ENCODE data around the gene FMOD.

The FMOD gene

GRCh38 chr1:203351037-203351625 lies at the start of gene FMOD:
TSS of gene FMOD (minus strand) at chr1:203351122. CDS start at chr1:203348270, 2,852 bp downstream.
- Histone ChIP-seq H2AFZ (ENCODE audit: low read depth, low read length) (no peak within 1 kb of the TSS), H3K27me3 (ENCODE audit: insufficient read depth, low read length) (peaks cover 24% of the 10 kb centered on the region), H3K4me1 (ENCODE audit: insufficient read depth, low read length) (no peaks in the 10 kb centered on the region), H3K4me3 (ENCODE audit: low read length) (no peak within 1 kb of the TSS), H3K9me3 (ENCODE audit: low read length) (no peaks in the 10 kb centered on the region), H3K36me3 (ENCODE audit: insufficient read depth, low read length) (no peaks in the 10 kb centered on the region)

DNA sequence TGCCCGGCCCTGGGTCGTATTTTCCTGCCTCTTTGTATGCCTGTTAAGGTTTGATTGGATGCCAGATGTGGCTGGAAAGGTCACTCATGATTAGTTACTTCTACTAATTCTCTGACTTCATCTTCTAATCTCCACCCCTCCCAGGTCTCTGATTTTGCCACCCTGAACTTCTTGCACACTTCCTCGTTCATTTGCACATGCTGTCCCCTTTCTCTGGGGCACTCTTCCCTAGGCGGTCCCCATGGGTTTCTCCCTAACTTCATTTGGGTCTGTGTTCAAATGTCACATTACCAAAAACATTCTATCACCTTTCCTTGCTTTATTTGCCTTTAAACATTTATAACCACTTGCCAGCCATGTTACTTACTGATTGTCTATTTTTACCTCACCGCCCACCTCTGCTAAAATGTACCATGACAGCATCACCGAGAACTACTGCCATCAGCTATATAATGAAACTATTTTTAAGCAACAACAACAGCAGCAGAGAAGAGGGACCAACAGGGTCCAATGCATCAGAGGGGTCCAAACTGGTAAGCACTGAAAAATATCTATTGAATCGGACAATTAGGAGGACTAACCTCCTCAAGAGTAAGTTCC lies 45.8 kb upstream of the FMOD start:
- Histone ChIP-seq H3K36me3 (ENCODE audit: insufficient read depth, low read length) (no peaks in the 10 kb centered on the region), H3K4me1 (ENCODE audit: insufficient read depth, low read length) (no peaks in the 10 kb centered on the region), H2AFZ (ENCODE audit: low read depth, low read length) (no peak overlapping the region), H3K27me3 (ENCODE audit: insufficient read depth, low read length) (no peaks in the 10 kb centered on the region), H3K9me3 (ENCODE audit: low read length) (no peaks in the 10 kb centered on the region), H3K4me3 (ENCODE audit: low read length) (no peak overlapping the region)

- H3K4me3 ChIP-seq (ENCODE audit: low read length) = no peak overlapping the region
- H3K27me3 ChIP-seq (ENCODE audit: insufficient read depth, low read length) = no peaks in the 10 kb centered on the region
- H3K4me1 ChIP-seq (ENCODE audit: insufficient read depth, low read length) = no peaks in the 10 kb centered on the region
- H3K9me3 ChIP-seq (ENCODE audit: low read length) = no peaks in the 10 kb centered on the region
- no peaks in the 10 kb centered on the region for H3K36me3 ChIP-seq (ENCODE audit: insufficient read depth, low read length)
- no peak overlapping the region for H2AFZ ChIP-seq (ENCODE audit: low read depth, low read length)
Observed at GRCh38 chr1:203395751-203396150, 44.8 kb upstream of the FMOD start.

DNA sequence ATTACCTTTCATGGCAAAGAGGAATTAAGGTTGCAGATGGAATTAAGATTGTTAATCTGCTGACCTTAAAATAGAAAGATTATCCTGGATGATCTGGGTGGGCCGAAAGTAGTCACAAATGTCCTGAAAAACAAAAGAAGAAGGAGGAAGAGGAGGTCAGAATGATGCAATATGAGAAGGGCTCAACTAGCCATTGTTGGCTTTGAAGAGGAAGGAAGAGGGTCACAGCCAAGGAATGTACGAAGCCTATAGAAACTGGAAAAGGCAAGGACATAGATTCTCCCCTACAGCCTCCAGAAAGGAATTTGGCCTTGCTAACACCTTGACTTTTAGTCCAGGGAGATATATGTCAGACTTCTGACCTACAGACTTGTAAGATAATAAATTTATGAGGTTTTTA lies 39.4 kb upstream of the FMOD start:
- Histone ChIP-seq H3K4me1 (ENCODE audit: insufficient read depth, low read length) (no peaks in the 10 kb centered on the region), H3K27me3 (ENCODE audit: insufficient read depth, low read length) (no peaks in the 10 kb centered on the region), H2AFZ (ENCODE audit: low read depth, low read length) (no peak overlapping the region), H3K9me3 (ENCODE audit: low read length) (no peaks in the 10 kb centered on the region), H3K4me3 (ENCODE audit: low read length) (no peak overlapping the region), H3K36me3 (ENCODE audit: insufficient read depth, low read length) (no peaks in the 10 kb centered on the region)

GRCh38 chr1:203388683-203389082 lies 37.8 kb upstream of the FMOD start:
- Histone ChIP-seq H3K9me3 (ENCODE audit: low read length) (no peaks in the 10 kb centered on the region), H3K4me3 (ENCODE audit: low read length) (no peak overlapping the region), H2AFZ (ENCODE audit: low read depth, low read length) (no peak overlapping the region), H3K36me3 (ENCODE audit: insufficient read depth, low read length) (no peaks in the 10 kb centered on the region), H3K27me3 (ENCODE audit: insufficient read depth, low read length) (no peaks in the 10 kb centered on the region), H3K4me1 (ENCODE audit: insufficient read depth, low read length) (no peaks in the 10 kb centered on the region)

- peaks cover 13% of the 10 kb centered on the region for H3K27me3 ChIP-seq (ENCODE audit: insufficient read depth, low read length)
Observed at GRCh38 chr1:203382026-203382425, 31.1 kb upstream of the FMOD start.

DNA sequence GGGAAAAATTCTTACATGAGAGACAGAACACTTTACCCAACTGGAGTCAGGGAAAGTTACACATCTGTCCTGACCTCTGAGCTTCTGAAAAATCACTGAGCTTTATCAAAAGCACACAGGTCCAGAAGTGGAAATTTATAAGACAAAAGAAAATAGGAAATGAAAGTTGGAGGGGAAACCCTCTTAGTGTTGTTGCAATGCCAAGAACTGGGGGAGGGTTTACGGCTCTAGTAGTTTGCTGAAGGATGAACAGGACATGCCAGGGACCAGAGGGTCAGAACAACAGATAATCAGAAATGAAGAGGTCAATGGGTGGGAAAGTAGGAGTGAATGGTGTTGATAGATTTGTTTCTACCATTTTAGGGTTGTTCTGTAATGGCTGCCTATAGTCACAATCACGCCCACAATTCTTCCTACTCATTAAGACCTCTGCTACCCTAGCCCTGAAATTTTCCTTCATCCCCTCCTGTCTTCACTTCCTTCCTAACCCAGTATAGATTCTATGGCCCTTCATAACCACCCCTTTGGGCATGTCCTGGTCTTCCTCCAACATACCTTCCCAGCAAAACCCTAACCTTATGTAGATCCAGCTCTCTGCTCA lies 30.3 kb upstream of the FMOD start:
- Histone ChIP-seq H3K36me3 (ENCODE audit: insufficient read depth, low read length) (no peaks in the 10 kb centered on the region), H3K4me3 (ENCODE audit: low read length) (no peak overlapping the region), H2AFZ (ENCODE audit: low read depth, low read length) (no peak overlapping the region), H3K27me3 (ENCODE audit: insufficient read depth, low read length) (peaks cover 13% of the 10 kb centered on the region), H3K9me3 (ENCODE audit: low read length) (no peaks in the 10 kb centered on the region), H3K4me1 (ENCODE audit: insufficient read depth, low read length) (no peaks in the 10 kb centered on the region)

More at GRCh38 chr1:203382026-203382425, 31.1 kb upstream of the FMOD start:
- no peak overlapping the region for H2AFZ ChIP-seq (ENCODE audit: low read depth, low read length)
- H3K9me3 ChIP-seq (ENCODE audit: low read length) = no peaks in the 10 kb centered on the region
- no peak overlapping the region for H3K4me3 ChIP-seq (ENCODE audit: low read length)
- H3K36me3 ChIP-seq (ENCODE audit: insufficient read depth, low read length) = no peaks in the 10 kb centered on the region
- H3K4me1 ChIP-seq (ENCODE audit: insufficient read depth, low read length) = no peaks in the 10 kb centered on the region

- Histone ChIP-seq H3K9me3 (ENCODE audit: low read length) (no peaks in the 10 kb centered on the region), H3K4me3 (ENCODE audit: low read length) (no peak overlapping the region), H3K27me3 (ENCODE audit: insufficient read depth, low read length) (peaks cover 13% of the 10 kb centered on the region), H3K36me3 (ENCODE audit: insufficient read depth, low read length) (no peaks in the 10 kb centered on the region), H2AFZ (ENCODE audit: low read depth, low read length) (no peak overlapping the region), H3K4me1 (ENCODE audit: insufficient read depth, low read length) (no peaks in the 10 kb centered on the region)
Observed at GRCh38 chr1:203380420-203381150, 29.7 kb upstream of the FMOD start.

DNA sequence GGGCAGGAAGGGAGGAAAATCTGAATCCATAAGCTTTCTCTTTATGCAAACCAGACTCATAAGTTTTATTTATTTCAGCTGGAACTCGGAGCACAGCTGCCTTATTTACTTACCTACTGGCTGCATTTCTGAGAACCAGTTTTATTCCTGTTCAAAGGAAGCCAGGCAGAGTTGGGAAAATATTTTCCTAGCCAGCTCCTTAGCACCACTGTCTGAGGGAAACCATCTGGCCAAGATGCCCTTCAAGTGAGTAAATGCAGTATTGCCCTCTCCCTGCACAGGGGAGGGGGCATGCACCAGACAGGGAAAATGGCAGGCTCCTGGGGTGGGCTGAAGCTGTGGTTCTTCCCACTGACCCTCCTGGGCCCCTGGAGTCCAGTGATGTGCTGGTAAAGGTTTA lies 28.9 kb upstream of the FMOD start:
- Histone ChIP-seq H3K36me3 (ENCODE audit: insufficient read depth, low read length) (no peaks in the 10 kb centered on the region), H3K4me1 (ENCODE audit: insufficient read depth, low read length) (no peaks in the 10 kb centered on the region), H2AFZ (ENCODE audit: low read depth, low read length) (no peak overlapping the region), H3K4me3 (ENCODE audit: low read length) (no peak overlapping the region), H3K27me3 (ENCODE audit: insufficient read depth, low read length) (peaks cover 13% of the 10 kb centered on the region), H3K9me3 (ENCODE audit: low read length) (no peaks in the 10 kb centered on the region)

GRCh38 chr1:203378556-203379245 lies 27.8 kb upstream of the FMOD start:
- Histone ChIP-seq H3K4me1 (ENCODE audit: insufficient read depth, low read length) (no peaks in the 10 kb centered on the region), H3K9me3 (ENCODE audit: low read length) (no peaks in the 10 kb centered on the region), H3K27me3 (ENCODE audit: insufficient read depth, low read length) (peaks cover 15% of the 10 kb centered on the region), H2AFZ (ENCODE audit: low read depth, low read length) (no peak overlapping the region), H3K36me3 (ENCODE audit: insufficient read depth, low read length) (no peaks in the 10 kb centered on the region), H3K4me3 (ENCODE audit: low read length) (no peak overlapping the region)

DNA sequence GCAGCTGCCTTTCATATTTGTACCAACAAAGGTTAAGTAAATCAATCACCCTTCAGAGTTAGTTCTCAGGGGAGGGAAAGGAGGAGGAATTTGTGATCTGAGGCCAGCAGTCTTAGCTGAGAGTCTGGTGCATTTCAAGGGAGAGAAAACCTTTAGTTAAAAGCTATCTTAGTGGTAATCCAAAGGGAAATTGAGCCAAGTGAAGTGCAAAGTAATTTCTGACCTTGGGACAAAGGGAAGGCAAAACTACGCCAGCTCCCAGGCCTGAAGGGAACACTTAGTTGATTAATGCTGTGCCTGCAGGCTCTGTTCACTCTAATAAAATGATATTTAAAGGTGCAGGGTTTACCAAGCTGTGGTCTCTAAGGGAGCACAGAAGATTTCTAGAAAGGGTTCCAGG lies 23.1 kb upstream of the FMOD start:
- no peaks in the 10 kb centered on the region for H3K9me3 ChIP-seq (ENCODE audit: low read length)
- no peaks in the 10 kb centered on the region for H3K4me1 ChIP-seq (ENCODE audit: insufficient read depth, low read length)
- no peak overlapping the region for H2AFZ ChIP-seq (ENCODE audit: low read depth, low read length)
- H3K36me3 ChIP-seq (ENCODE audit: insufficient read depth, low read length) = no peaks in the 10 kb centered on the region
- no peak overlapping the region for H3K4me3 ChIP-seq (ENCODE audit: low read length)
- peaks cover 2% of the 10 kb centered on the region for H3K27me3 ChIP-seq (ENCODE audit: insufficient read depth, low read length)

GRCh38 chr1:203373002-203373401 lies 22.1 kb upstream of the FMOD start:
- Histone ChIP-seq H3K9me3 (ENCODE audit: low read length) (no peaks in the 10 kb centered on the region), H3K4me3 (ENCODE audit: low read length) (no peak overlapping the region), H2AFZ (ENCODE audit: low read depth, low read length) (no peak overlapping the region), H3K4me1 (ENCODE audit: insufficient read depth, low read length) (no peaks in the 10 kb centered on the region), H3K36me3 (ENCODE audit: insufficient read depth, low read length) (no peaks in the 10 kb centered on the region), H3K27me3 (ENCODE audit: insufficient read depth, low read length) (peaks cover 5% of the 10 kb centered on the region)

DNA sequence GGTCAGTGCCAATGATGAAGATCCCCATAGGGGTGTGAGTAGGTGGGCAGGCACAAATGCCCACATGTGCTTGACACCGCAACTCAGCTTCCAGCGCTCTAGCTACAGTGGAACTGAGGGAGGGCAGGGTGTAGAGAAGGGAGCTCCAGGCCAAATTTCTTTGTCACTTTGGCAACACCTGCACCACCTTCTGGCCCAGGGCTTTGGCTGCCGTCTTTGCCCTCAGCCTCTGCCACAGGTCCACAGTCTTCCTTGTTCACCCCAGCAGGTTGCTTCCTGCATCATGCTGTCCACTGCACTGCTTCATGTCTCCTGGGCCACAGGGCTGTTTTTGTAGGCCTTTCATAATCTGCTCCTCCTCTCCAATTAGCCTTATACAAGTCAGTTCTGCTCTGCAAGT lies 20.4 kb upstream of the FMOD start:
- Histone ChIP-seq H2AFZ (ENCODE audit: low read depth, low read length) (no peak overlapping the region), H3K27me3 (ENCODE audit: insufficient read depth, low read length) (peaks cover 5% of the 10 kb centered on the region), H3K4me3 (ENCODE audit: low read length) (no peak overlapping the region), H3K9me3 (ENCODE audit: low read length) (peaks cover 2% of the 10 kb centered on the region), H3K4me1 (ENCODE audit: insufficient read depth, low read length) (no peaks in the 10 kb centered on the region), H3K36me3 (ENCODE audit: insufficient read depth, low read length) (no peaks in the 10 kb centered on the region)

All from neuron (in vitro differentiated cells).